Loucy (cell line): Measurements from ENCODE around the gene ABLIM1.

Experiments
- H2AFZ ChIP-seq: fragments of 200-600 bp; sonication (generic); 2 replicates; pipeline ENCODE4 v1.6.0; 2016; ENCODE audit warnings: antibody characterized with exemption, mild to moderate bottlenecking, low read length, moderate library complexity
- H3F3A ChIP-seq: fragments of 200-600 bp; 2 replicates; pipeline ENCODE4 v1.6.0; 2016; ENCODE audit warnings: antibody characterized with exemption, low read depth, mild to moderate bottlenecking
- H3K27me3 ChIP-seq: fragments of 200-600 bp; sonication (generic); 2 replicates; pipeline ENCODE4 v1.6.1; 2014; ENCODE audit warnings: low read length, mild to moderate bottlenecking; ENCODE audit not compliant: insufficient read depth, poor library complexity, severe bottlenecking
- H3K36me3 ChIP-seq: fragments of 200-600 bp; sonication (generic); 2 replicates; pipeline ENCODE4 v1.6.1; 2016; ENCODE audit warnings: low read length; ENCODE audit not compliant: insufficient read depth
- H3K4me1 ChIP-seq: fragments of 200-600 bp; sonication (generic); 2 replicates; pipeline ENCODE4 v1.5.1; 2014; ENCODE audit warnings: low read length, mild to moderate bottlenecking; ENCODE audit not compliant: insufficient read depth, poor library complexity, severe bottlenecking
- H3K4me2 ChIP-seq: fragments of 200-600 bp; sonication (generic); 2 replicates; pipeline ENCODE4 v1.6.0; 2014; ENCODE audit warnings: antibody characterized with exemption, low read length, low read depth, mild to moderate bottlenecking; ENCODE audit not compliant: poor library complexity, severe bottlenecking
- H3K4me3 ChIP-seq: fragments of 200-600 bp; sonication (generic); 2 replicates; pipeline ENCODE4 v1.5.1; 2014; ENCODE audit warnings: low read length, mild to moderate bottlenecking, mixed read lengths; ENCODE audit not compliant: poor library complexity, severe bottlenecking
- H3K79me2 ChIP-seq: fragments of 200-600 bp; sonication (generic); 2 replicates; pipeline ENCODE4 v1.6.1; 2014; ENCODE audit warnings: low read length; ENCODE audit not compliant: insufficient read depth
- H3K9ac ChIP-seq: fragments of 200-600 bp; sonication (generic); 2 replicates; pipeline ENCODE4 v1.6.0; 2014; ENCODE audit warnings: mild to moderate bottlenecking, low read depth, low read length, moderate library complexity; ENCODE audit not compliant: poor library complexity, severe bottlenecking
- H3K9me2 ChIP-seq: fragments of 200-600 bp; sonication (generic); replicated peaks from 2 replicates; pipeline ENCODE4 v1.6.1; 2016; ENCODE audit warnings: low read depth, low read length, mixed read lengths
- H3K9me3 ChIP-seq: fragments of 200-600 bp; sonication (generic); 2 replicates; pipeline ENCODE4 v1.6.1; 2014; ENCODE audit warnings: mild to moderate bottlenecking, antibody characterized with exemption, low read length, low read depth; ENCODE audit not compliant: insufficient read depth
- H4K20me1 ChIP-seq: fragments of 200-600 bp; sonication (generic); 2 replicates; pipeline ENCODE4 v1.6.0; 2014; ENCODE audit warnings: antibody characterized with exemption, low read length, mild to moderate bottlenecking; ENCODE audit not compliant: insufficient read depth, poor library complexity, severe bottlenecking
- CTCF ChIP-seq: fragments of 200-600 bp; sonication (generic); conservative IDR thresholded peaks from 2 replicates; pipeline ENCODE4 v1.5.1; 2014; ENCODE audit warnings: mild to moderate bottlenecking, antibody characterized with exemption, low read length
- EZH2phosphoT487 ChIP-seq: fragments of 200-600 bp; IDR thresholded peaks from 2 replicates; pipeline ENCODE4 v1.6.1; 2018; ENCODE audit warnings: antibody characterized with exemption, mild to moderate bottlenecking, moderate library complexity, borderline replicate concordance

The ABLIM1 gene

DNA sequence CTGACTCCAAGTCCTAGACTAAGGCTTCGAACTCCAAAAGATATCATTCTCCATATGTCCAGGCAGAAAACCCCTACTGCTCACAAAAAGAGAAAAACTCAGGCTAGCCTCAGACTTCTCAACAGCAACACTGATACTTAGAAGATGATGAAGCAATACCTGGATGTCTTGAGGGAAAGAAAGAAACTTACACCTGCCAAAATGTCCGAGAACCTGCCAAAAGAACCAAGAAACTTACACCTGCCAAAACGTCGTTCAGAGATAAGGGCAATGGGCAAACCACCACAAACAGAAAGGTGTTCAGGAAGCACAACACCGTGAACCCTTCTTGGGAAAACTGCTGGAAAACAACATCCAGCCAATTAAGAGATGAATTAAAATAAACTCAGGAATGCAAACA, 15.3 kb downstream of the ABLIM1 start:
- Histone ChIP-seq H3K9me3 (no peaks in the 10 kb centered on the region), H3K4me3 (no peak overlapping the region), H3K9me2 (no peaks in the 10 kb centered on the region), H3K9ac (no peak overlapping the region), H3K36me3 (peaks cover 22% of the 10 kb centered on the region; the same call in 1 of the 2 replicates), H4K20me1 (peaks cover 57% of the 10 kb centered on the region), H3K4me2 (no peak overlapping the region), H3K27me3 (no peaks in the 10 kb centered on the region), H3K79me2 (peaks cover 74% of the 10 kb centered on the region), H2AFZ (no peak overlapping the region), H3F3A (no peaks in the 10 kb centered on the region), H3K4me1 (peaks cover 16% of the 10 kb centered on the region)
- TF ChIP-seq CTCF (no peak), EZH2phosphoT487 (no peak)

DNA sequence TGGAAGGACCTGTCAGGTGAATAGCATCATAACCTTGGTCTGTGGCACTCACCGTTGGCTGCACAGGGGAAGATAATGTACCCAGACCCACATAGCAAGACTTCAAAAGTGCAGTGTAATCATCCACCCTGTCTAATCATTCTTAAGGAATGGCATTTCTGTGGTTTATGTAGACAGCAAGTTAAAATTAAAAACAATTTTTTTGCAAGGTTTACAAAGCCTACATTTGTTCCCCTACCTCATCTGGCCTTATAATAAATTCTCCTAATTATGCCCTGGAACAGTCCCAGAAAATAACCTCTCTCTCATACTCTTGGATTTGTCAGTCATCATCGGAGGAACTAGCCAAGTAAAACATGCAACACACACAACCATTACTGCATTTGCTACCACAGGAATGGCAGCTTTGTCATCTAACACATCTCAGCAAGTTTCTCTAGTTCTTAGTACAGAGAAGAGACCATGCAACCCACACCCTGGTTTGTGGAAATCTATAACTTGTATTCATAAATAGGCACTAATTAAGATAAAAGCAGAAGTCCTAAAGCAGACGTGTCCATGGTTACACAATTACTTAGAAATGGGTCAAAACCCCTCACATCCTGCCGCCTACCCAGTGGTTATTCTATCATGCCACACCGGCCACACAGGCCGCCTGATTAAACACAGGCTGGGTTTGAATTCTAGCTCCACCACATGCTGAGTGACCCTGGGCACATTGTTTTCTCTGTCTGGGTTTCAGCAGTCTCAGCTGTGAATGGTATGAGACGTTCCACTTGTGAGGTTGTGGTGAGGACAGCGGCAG, 19.1 kb downstream of the ABLIM1 start:
- Histone ChIP-seq H3F3A (no peaks in the 10 kb centered on the region), H4K20me1 (peaks cover 39% of the 10 kb centered on the region), H3K9ac (no peak overlapping the region), H3K79me2 (peaks cover 63% of the 10 kb centered on the region), H3K27me3 (no peaks in the 10 kb centered on the region), H3K36me3 (peaks cover 34% of the 10 kb centered on the region; the same call in 1 of the 2 replicates), H3K4me3 (no peak overlapping the region), H3K9me3 (no peaks in the 10 kb centered on the region), H2AFZ (no peak overlapping the region), H3K4me2 (no peak overlapping the region), H3K4me1 (no peaks in the 10 kb centered on the region), H3K9me2 (no peaks in the 10 kb centered on the region)
- TF ChIP-seq CTCF = no peak
- TF ChIP-seq EZH2phosphoT487 = no peak

DNA sequence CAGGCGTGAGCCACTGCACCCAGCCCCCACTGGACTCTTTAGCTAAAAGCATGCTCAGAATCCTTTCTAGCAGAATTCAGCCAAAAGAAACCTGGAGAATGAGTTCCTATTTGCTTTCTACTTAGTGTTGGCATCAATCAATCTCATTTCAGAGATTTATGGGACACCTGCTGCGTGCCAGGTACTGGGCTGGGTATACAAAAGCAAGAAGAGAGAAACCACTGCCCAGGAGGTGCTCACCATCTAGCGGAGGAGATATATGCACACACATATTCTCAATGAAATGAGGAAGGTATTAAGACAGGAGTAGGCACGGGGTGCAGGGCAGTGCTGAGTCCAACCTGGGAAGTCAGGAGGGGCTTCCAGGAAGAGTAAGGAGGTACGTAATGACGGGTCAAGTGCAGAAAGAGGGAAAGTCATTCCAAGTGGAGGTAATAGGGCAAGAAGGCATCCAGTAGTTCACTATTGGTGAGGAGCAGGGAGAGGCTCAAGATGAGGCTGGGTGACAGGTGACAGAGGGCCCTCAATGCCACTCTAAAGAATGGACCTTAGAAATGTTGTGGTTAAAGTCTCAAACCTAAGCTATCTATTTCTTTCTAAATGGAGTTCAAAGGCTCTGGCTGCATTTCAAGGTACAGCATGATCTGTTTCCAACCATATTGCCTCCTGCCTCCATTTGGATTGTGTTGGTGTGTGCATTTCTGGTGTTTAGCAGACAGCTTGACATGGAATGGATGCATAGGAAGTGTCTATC, 22.1 kb downstream of the ABLIM1 start:
- H3K9me2 ChIP-seq = no peaks in the 10 kb centered on the region
- no peaks in the 10 kb centered on the region for H3K27me3 ChIP-seq
- H3K36me3 ChIP-seq = peaks cover 38% of the 10 kb centered on the region; the same call in 1 of the 2 replicates
- no peak overlapping the region for H3K4me3 ChIP-seq
- peaks cover 31% of the 10 kb centered on the region for H4K20me1 ChIP-seq
- H3F3A ChIP-seq = no peaks in the 10 kb centered on the region
- TF ChIP-seq CTCF (no peak), EZH2phosphoT487 (no peak)
- peaks cover 48% of the 10 kb centered on the region; the same call in 1 of the 2 replicates for H3K79me2 ChIP-seq
- H3K4me1 ChIP-seq = no peaks in the 10 kb centered on the region
- no peaks in the 10 kb centered on the region for H3K9me3 ChIP-seq
- no peak overlapping the region for H2AFZ ChIP-seq
- no peak overlapping the region for H3K4me2 ChIP-seq
- no peak overlapping the region for H3K9ac ChIP-seq
